ENCODE data around the gene PDLIM4.

Gene PDLIM4

DNA sequence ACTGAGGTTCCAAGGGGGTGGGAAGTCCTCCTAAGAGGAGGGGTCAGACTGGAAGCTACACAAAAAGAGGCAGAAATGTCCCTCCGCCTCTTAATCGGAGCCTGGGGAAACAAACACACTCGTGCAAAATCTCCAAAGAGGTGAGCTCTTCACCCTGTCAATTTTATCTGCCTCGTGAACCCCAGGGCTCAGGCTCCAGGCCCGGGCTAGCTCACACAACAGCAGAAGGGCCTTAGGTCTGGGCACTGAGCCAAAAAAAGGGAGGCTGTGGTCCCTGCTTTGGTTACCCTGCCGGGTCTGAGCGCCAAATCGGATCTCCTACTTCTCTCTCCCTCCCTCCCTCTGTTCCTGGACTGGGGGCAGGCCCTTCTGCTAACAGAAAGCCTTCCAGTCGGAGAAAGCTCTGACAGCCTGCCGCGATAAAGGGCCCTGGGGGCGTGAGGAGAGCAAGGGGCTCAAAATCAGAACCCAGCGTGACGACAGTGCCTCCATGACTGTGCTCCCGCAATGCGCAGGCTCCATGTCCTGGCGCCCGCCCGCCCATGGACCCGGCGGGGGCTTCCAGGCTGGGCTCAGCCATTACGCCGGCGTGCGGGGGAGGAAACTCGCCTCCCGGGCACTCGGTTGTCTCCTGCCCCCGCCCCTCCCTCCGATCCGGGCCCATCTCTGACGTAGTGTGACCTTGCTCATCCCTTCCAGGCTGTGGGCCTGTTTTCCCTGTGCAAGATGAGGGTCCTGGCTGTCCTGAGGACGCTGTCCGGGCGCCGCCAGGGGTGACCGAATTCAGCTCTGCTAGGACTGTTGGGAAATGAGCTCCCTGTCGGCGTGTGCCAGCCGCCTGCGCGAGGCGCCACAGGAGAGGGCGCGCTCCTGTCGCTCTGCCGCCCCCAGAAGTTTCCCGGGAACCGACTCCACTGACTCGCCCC, 35.8 kb downstream of the PDLIM4 start:
- H3K9me3 ChIP-seq (ENCODE audit: control insufficient read depth, insufficient read depth, low read length): no peaks in the 10 kb centered on the region
- H3K4me1 ChIP-seq (ENCODE audit: control insufficient read depth, low read length): peaks cover 26% of the 10 kb centered on the region
- no peaks in the 10 kb centered on the region for H3K79me2 ChIP-seq (ENCODE audit: control insufficient read depth, low read length)
- peaks cover 62% of the 10 kb centered on the region for H3K27me3 ChIP-seq (ENCODE audit: control insufficient read depth, low read length)
- no peak overlapping the region for H3K27ac ChIP-seq (ENCODE audit: low read depth, low read length)
- peak overlapping the region; percentile 81 for H3K4me2 ChIP-seq (ENCODE audit: low read length)
- H3F3A ChIP-seq (ENCODE audit: control insufficient read depth, insufficient read depth): no peaks in the 10 kb centered on the region
- H3K36me3 ChIP-seq (ENCODE audit: control insufficient read depth, low read length): no peaks in the 10 kb centered on the region
- no peaks in the 10 kb centered on the region for H4K20me1 ChIP-seq (ENCODE audit: control insufficient read depth, insufficient read depth, low read depth, low read length)
- no peaks in the 10 kb centered on the region for H3K9me2 ChIP-seq (replicated peaks; ENCODE audit: control insufficient read depth, low read length)
- peak overlapping the region; percentile 72 for H3K4me3 ChIP-seq (ENCODE audit: low read length)
- no peak for TF ChIP-seq EZH2phosphoT487 (IDR thresholded peaks at IDR 0.05; ENCODE audit: borderline replicate concordance, low read length)
- TF ChIP-seq, protein P1, sequence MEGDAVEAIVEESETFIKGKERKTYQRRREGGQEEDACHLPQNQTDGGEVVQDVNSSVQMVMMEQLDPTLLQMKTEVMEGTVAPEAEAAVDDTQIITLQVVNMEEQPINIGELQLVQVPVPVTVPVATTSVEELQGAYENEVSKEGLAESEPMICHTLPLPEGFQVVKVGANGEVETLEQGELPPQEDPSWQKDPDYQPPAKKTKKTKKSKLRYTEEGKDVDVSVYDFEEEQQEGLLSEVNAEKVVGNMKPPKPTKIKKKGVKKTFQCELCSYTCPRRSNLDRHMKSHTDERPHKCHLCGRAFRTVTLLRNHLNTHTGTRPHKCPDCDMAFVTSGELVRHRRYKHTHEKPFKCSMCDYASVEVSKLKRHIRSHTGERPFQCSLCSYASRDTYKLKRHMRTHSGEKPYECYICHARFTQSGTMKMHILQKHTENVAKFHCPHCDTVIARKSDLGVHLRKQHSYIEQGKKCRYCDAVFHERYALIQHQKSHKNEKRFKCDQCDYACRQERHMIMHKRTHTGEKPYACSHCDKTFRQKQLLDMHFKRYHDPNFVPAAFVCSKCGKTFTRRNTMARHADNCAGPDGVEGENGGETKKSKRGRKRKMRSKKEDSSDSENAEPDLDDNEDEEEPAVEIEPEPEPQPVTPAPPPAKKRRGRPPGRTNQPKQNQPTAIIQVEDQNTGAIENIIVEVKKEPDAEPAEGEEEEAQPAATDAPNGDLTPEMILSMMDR (IDR thresholded peaks at IDR 0.05; ENCODE audit: low read depth, low read length, poor library complexity, severe bottlenecking): no peak

DNA sequence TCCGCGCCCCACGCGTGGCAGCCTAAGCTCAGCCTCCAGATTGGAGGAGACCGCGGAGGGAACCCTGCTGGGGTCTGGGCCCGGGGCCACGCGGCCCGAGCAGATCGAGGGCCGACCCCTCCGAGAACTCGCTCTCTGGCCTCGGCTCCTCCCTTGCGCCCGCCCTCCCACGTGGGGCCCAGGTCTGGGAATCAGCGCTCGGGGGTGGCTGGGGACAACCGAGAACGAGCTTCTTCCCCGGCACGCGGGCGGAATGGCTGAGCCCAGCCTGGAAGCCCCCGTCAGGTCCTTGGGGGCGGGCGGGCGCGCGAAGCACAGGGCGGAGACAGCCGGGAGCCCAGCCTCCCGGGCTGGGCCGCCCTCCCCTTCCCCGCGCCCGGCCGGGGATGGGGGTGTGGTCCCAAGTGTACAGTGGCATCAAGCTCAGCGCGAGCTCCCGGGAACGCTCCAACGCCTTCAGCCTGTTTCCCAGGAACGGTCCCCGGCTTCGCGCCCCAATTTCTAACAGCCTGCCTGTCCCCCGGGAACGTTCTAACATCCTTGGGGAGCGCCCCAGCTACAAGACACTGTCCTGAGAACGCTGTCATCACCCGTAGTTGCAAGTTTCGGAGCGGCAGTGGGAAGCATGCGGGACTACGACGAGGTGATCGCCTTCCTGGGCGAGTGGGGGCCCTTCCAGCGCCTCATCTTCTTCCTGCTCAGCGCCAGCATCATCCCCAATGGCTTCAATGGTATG, 36.7 kb downstream of the PDLIM4 start, which contains the start of gene SLC22A4:
TSS of gene SLC22A4 (plus strand) at position 403 of the 736 bp plus-strand sequence. CDS start at position 626, 223 bp downstream.
- TF ChIP-seq, protein P1 (IDR thresholded peaks at IDR 0.05; ENCODE audit: low read depth, low read length, poor library complexity, severe bottlenecking): no peak
- TF ChIP-seq EZH2phosphoT487 (IDR thresholded peaks at IDR 0.05; ENCODE audit: borderline replicate concordance, low read length): no peak
- H4K20me1 ChIP-seq (ENCODE audit: control insufficient read depth, insufficient read depth, low read depth, low read length): no peaks in the 10 kb centered on the region
- peaks cover 26% of the 10 kb centered on the region for H3K4me1 ChIP-seq (ENCODE audit: control insufficient read depth, low read length)
- H3K9me2 ChIP-seq (replicated peaks; ENCODE audit: control insufficient read depth, low read length): no peaks in the 10 kb centered on the region
- H3K79me2 ChIP-seq (ENCODE audit: control insufficient read depth, low read length): no peaks in the 10 kb centered on the region
- peak within 1 kb of the TSS; percentile 81 for H3K4me2 ChIP-seq (ENCODE audit: low read length)
- no peak within 1 kb of the TSS for H3K27ac ChIP-seq (ENCODE audit: low read depth, low read length)
- H3K9me3 ChIP-seq (ENCODE audit: control insufficient read depth, insufficient read depth, low read length): no peaks in the 10 kb centered on the region
- H3F3A ChIP-seq (ENCODE audit: control insufficient read depth, insufficient read depth): no peaks in the 10 kb centered on the region
- peak within 1 kb of the TSS; percentile 72 for H3K4me3 ChIP-seq (ENCODE audit: low read length)
- no peaks in the 10 kb centered on the region for H3K36me3 ChIP-seq (ENCODE audit: control insufficient read depth, low read length)
- H3K27me3 ChIP-seq (ENCODE audit: control insufficient read depth, low read length): peaks cover 57% of the 10 kb centered on the region

DNA sequence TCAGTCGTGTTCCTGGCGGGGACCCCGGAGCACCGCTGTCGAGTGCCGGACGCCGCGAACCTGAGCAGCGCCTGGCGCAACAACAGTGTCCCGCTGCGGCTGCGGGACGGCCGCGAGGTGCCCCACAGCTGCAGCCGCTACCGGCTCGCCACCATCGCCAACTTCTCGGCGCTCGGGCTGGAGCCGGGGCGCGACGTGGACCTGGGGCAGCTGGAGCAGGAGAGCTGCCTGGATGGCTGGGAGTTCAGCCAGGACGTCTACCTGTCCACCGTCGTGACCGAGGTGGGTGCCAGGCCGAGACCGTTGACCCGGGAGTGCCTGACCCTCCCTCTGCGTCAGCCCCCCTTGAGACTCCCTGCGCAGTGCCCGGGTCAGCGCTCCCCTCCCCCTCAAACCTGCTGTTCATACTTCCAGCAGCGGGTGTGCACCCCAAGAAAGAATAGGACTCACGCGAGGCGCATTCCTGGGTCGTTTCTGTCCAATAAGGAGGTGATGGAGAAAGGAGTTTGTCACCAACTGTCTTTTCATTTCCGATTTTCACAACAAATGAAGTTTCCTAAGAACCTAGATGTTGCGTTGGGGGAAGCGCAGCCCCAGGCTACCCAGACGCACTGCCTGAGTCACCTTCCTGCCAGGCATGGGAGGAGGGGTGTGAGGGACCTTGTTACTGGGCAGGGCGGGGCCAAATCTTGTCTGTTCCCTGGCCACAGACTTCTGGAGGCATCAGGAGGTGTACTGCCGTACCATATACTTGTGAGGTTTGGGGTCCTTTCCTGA, 37.4 kb downstream of the PDLIM4 start:
- Histone ChIP-seq H3K4me1 (ENCODE audit: control insufficient read depth, low read length) (peaks cover 26% of the 10 kb centered on the region), H3K79me2 (ENCODE audit: control insufficient read depth, low read length) (no peaks in the 10 kb centered on the region)

More for the DNA sequence above, 37.4 kb downstream of the PDLIM4 start:
- H3K4me3 ChIP-seq (ENCODE audit: low read length): peak overlapping the region; percentile 72
- no peaks in the 10 kb centered on the region for H3K9me3 ChIP-seq (ENCODE audit: control insufficient read depth, insufficient read depth, low read length)
- no peak overlapping the region for H3K27ac ChIP-seq (ENCODE audit: low read depth, low read length)
- no peaks in the 10 kb centered on the region for H4K20me1 ChIP-seq (ENCODE audit: control insufficient read depth, insufficient read depth, low read depth, low read length)
- H3F3A ChIP-seq (ENCODE audit: control insufficient read depth, insufficient read depth): no peaks in the 10 kb centered on the region
- peaks cover 57% of the 10 kb centered on the region for H3K27me3 ChIP-seq (ENCODE audit: control insufficient read depth, low read length)
- peak overlapping the region; percentile 81 for H3K4me2 ChIP-seq (ENCODE audit: low read length)
- no peaks in the 10 kb centered on the region for H3K9me2 ChIP-seq (replicated peaks; ENCODE audit: control insufficient read depth, low read length)
- H3K36me3 ChIP-seq (ENCODE audit: control insufficient read depth, low read length): no peaks in the 10 kb centered on the region
- TF ChIP-seq EZH2phosphoT487 (IDR thresholded peaks at IDR 0.05; ENCODE audit: borderline replicate concordance, low read length): peak; percentile 80; the same call in 1 of the 2 replicates
- TF ChIP-seq, protein P1 (IDR thresholded peaks at IDR 0.05; ENCODE audit: low read depth, low read length, poor library complexity, severe bottlenecking): no peak
